MM.1S (cell line): ENCODE measurements around the gene KCNQ5.
"Not testable (repeated sequence)": the region's sequence is repeated elsewhere in the genome, so short reads cannot be mapped to it uniquely, and the experiment has no call there.

Experiments
- EZH2phosphoT487 ChIP-seq: fragments of 300-600 bp; sonication (generic); IDR thresholded peaks from 2 replicates; pipeline ENCODE4 v1.6.1; 2018; ENCODE audit warnings: antibody characterized with exemption, low read length
- TF ChIP-seq, protein P1 (sequence below): fragments of 300-600 bp; sonication (generic); IDR thresholded peaks from 2 replicates; pipeline ENCODE4 v1.5.1; 2016; ENCODE audit warnings: antibody characterized with exemption, low read length, mixed read lengths

DNA sequence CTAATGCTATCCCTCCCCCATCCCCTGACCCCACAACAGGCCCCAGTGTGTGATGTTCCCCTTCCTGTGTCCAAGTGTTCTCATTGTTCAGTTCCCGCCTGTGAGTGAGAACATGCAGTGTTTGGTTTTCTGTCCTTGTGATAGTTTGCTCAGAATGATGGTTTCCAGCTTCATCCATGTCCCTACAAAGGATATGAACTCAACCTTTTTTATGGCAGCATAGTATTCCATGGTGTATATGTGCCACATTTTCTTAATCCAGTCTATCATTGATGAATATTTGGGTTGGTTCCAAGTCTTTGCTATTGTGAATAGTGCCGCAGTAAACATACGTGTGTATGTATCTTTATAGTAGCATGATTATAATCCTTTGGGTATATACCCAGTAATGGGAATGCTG is 356.9 kb downstream of the KCNQ5 start:
- TF ChIP-seq, protein P1, sequence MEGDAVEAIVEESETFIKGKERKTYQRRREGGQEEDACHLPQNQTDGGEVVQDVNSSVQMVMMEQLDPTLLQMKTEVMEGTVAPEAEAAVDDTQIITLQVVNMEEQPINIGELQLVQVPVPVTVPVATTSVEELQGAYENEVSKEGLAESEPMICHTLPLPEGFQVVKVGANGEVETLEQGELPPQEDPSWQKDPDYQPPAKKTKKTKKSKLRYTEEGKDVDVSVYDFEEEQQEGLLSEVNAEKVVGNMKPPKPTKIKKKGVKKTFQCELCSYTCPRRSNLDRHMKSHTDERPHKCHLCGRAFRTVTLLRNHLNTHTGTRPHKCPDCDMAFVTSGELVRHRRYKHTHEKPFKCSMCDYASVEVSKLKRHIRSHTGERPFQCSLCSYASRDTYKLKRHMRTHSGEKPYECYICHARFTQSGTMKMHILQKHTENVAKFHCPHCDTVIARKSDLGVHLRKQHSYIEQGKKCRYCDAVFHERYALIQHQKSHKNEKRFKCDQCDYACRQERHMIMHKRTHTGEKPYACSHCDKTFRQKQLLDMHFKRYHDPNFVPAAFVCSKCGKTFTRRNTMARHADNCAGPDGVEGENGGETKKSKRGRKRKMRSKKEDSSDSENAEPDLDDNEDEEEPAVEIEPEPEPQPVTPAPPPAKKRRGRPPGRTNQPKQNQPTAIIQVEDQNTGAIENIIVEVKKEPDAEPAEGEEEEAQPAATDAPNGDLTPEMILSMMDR, result not testable (repeated sequence)
- not testable (repeated sequence) for TF ChIP-seq EZH2phosphoT487
